ENCODE results near the gene GSE1. TPM values are rescaled to one million over a fixed set of nuclear protein-coding genes. Genes with fewer than 3 reads are reported as not detected.

GSE1 gene
- total and polyA plus RNA-seq, 2 of the 13 experiments (the other 11 are each of a cell fraction or from before 2014, with no cell fraction given), result 16.1 to 31.2 TPM

GRCh38 chr16:85609539-85609938 is 3.6 kb upstream of the GSE1 start:
- Histone ChIP-seq H3K79me2 (ENCODE audit: insufficient read depth, low read length) (peaks cover 6% of the 10 kb centered on the region), H3K4me1 (ENCODE audit: insufficient read depth, low read length) (peaks cover 17% of the 10 kb centered on the region), H3K27ac (ENCODE audit: extremely low read length, insufficient read depth, low read length) (no peak overlapping the region), H3K36me3 (replicated peaks in 1 of 2; ENCODE audit: control insufficient read depth in 1 of 2, insufficient read depth in 2 of 2, low read length in 2 of 2) (peaks cover 0 to 7% of the 10 kb centered on the region in 2 experiments; a peak in 1 of 5 replicates), H2AFZ (ENCODE audit: low read length) (no peak overlapping the region), H3K4me2 (ENCODE audit: low read depth, low read length) (no peak overlapping the region), H3K9me3 (ENCODE audit: low read length) (no peaks in the 10 kb centered on the region), H3K4me3 (replicated peaks in 1 of 3; ENCODE audit: insufficient read depth in 1 of 3, low read depth in 2 of 3, low read length in 3 of 3) (no peak overlapping the region), H3K9ac (ENCODE audit: insufficient read depth, low read depth, low read length) (no peak overlapping the region), H4K20me1 (ENCODE audit: insufficient read depth, low read length) (peaks cover 34% of the 10 kb centered on the region; the same call in 1 of the 2 replicates), H3K27me3 (ENCODE audit: control insufficient read depth in 1 of 2, insufficient read depth in 2 of 2, low read length in 2 of 2) (no peaks in the 10 kb centered on the region)
- in situ Hi-C loops (cut with HindIII; ENCODE audit: extremely low pct_ligation_motif_present, low pct_unique_long_range_greater_than_20kb), result loop anchor here (5.0 kb wide), 1 partner anchor 167 kb away; no protein-coding TSS in a partner anchor
- BruUV-seq (replicated peaks), result no TSS peak
- intact Hi-C loops (cut with micrococcal nuclease; ENCODE audit: unreplicated experiment), result no loop called here
- no peak for TF ChIP-seq NR2F1 (CRISPR knock-in tag; IDR thresholded peaks at IDR 0.05)
- TF ChIP-seq ZZZ3 (CRISPR knock-in tag; IDR thresholded peaks at IDR 0.05; ENCODE audit: borderline replicate concordance), result no peak
- no peak for TF ChIP-seq ZNF333 (CRISPR knock-in tag; IDR thresholded peaks at IDR 0.05; ENCODE audit: borderline replicate concordance)
- no peak for TF ChIP-seq TOPORS (CRISPR knock-in tag; IDR thresholded peaks at IDR 0.05)
- TF ChIP-seq ZFYVE20 (CRISPR knock-in tag; IDR thresholded peaks at IDR 0.05; ENCODE audit: borderline replicate concordance, low read depth), result no peak
- TF ChIP-seq IRX3 (CRISPR knock-in tag; IDR thresholded peaks at IDR 0.05; ENCODE audit: borderline replicate concordance, low read depth), result 0 out of 2 replicates have a peak, but pooled peaks have one; percentile 6
- 93% methylated on average over 7 of the region's 7 CpGs for WGBS (ENCODE audit: low lambda C conversion rate)
- CTCF ChIA-PET (ENCODE audit: low intra/inter-chr PET ratio, low total read pairs), result interaction anchor here (1.7 to 5.1 kb wide), 3 partner anchors 168 to 240 kb away, joined by 9 to 93 read pairs (median 12); no protein-coding TSS in a partner anchor
- POLR2A ChIA-PET, result interaction anchor here (0.7 kb wide), 1 partner anchor 52 kb away, joined by 3 read pairs; no protein-coding TSS in a partner anchor
- ATAC-seq (no peak), DNase-seq (ENCODE audit: low spot score) (no peak), FAIRE-seq (no peak)

GRCh38 chr16:85610059-85610445 is 3.1 kb upstream of the GSE1 start:
- H3K9ac ChIP-seq (ENCODE audit: insufficient read depth, low read depth, low read length), result no peak overlapping the region
- H3K9me3 ChIP-seq (ENCODE audit: low read length), result no peaks in the 10 kb centered on the region
- peak overlapping the region in 1 of 3 experiments; percentile 82; a peak in 1 of 6 replicates for H3K4me3 ChIP-seq (replicated peaks in 1 of 3; ENCODE audit: insufficient read depth in 1 of 3, low read depth in 2 of 3, low read length in 3 of 3)
- POLR2A ChIA-PET, result interaction anchor here (1.0 to 1.5 kb wide), 3 partner anchors 53 to 95 kb away, joined by 3 to 7 read pairs (median 3); no protein-coding TSS in a partner anchor
- in situ Hi-C loops (cut with HindIII; ENCODE audit: extremely low pct_ligation_motif_present, low pct_unique_long_range_greater_than_20kb), result no loop called here
- peaks cover 38% of the 10 kb centered on the region; the same call in 1 of the 2 replicates for H4K20me1 ChIP-seq (ENCODE audit: insufficient read depth, low read length)
- FAIRE-seq (no peak), DNase-seq (ENCODE audit: low spot score) (no peak), ATAC-seq (no peak)
- no peak overlapping the region for H3K27ac ChIP-seq (ENCODE audit: extremely low read length, insufficient read depth, low read length)
- CTCF ChIA-PET (ENCODE audit: low intra/inter-chr PET ratio, low total read pairs), result interaction anchor here (1.2 to 5.1 kb wide), 6 partner anchors 119 to 240 kb away, joined by 3 to 93 read pairs (median 10); no protein-coding TSS in a partner anchor
- H3K36me3 ChIP-seq (replicated peaks in 1 of 2; ENCODE audit: control insufficient read depth in 1 of 2, insufficient read depth in 2 of 2, low read length in 2 of 2), result peaks cover 0 to 7% of the 10 kb centered on the region in 2 experiments; a peak in 1 of 5 replicates
- WGBS (ENCODE audit: low lambda C conversion rate), result 55% methylated on average over 11 of the region's 11 CpGs
- no peaks in the 10 kb centered on the region for H3K27me3 ChIP-seq (ENCODE audit: control insufficient read depth in 1 of 2, insufficient read depth in 2 of 2, low read length in 2 of 2)
- peak overlapping the region; percentile 92 for H3K4me2 ChIP-seq (ENCODE audit: low read depth, low read length)
- H2AFZ ChIP-seq (ENCODE audit: low read length), result no peak overlapping the region
- H3K79me2 ChIP-seq (ENCODE audit: insufficient read depth, low read length), result peaks cover 11% of the 10 kb centered on the region
- intact Hi-C loops (cut with micrococcal nuclease; ENCODE audit: unreplicated experiment), result loop anchor here (1.0 to 10.0 kb wide), 7 partner anchors 53 to 215 kb away; no protein-coding TSS in a partner anchor
- BruUV-seq (replicated peaks), result no TSS peak
- peaks cover 18% of the 10 kb centered on the region for H3K4me1 ChIP-seq (ENCODE audit: insufficient read depth, low read length)
- TF ChIP-seq MTA3 (CRISPR knock-in tag; IDR thresholded peaks at IDR 0.05) (no peak), BRCA1 (CRISPR knock-in tag; IDR thresholded peaks at IDR 0.05) (no peak), GABPA (IDR thresholded peaks at IDR 0.05; ENCODE audit: low read depth, low read length) (0 out of 2 replicates have a peak, but pooled peaks have one; percentile 5), GABPA (CRISPR knock-in tag; IDR thresholded peaks at IDR 0.05; ENCODE audit: low read depth) (no peak), TEAD2 (CRISPR knock-in tag; IDR thresholded peaks at IDR 0.05) (0 out of 2 replicates have a peak, but pooled peaks have one; percentile 13), SP2 (CRISPR knock-in tag; IDR thresholded peaks at IDR 0.05) (no peak)
- TF ChIP-seq, protein P1, sequence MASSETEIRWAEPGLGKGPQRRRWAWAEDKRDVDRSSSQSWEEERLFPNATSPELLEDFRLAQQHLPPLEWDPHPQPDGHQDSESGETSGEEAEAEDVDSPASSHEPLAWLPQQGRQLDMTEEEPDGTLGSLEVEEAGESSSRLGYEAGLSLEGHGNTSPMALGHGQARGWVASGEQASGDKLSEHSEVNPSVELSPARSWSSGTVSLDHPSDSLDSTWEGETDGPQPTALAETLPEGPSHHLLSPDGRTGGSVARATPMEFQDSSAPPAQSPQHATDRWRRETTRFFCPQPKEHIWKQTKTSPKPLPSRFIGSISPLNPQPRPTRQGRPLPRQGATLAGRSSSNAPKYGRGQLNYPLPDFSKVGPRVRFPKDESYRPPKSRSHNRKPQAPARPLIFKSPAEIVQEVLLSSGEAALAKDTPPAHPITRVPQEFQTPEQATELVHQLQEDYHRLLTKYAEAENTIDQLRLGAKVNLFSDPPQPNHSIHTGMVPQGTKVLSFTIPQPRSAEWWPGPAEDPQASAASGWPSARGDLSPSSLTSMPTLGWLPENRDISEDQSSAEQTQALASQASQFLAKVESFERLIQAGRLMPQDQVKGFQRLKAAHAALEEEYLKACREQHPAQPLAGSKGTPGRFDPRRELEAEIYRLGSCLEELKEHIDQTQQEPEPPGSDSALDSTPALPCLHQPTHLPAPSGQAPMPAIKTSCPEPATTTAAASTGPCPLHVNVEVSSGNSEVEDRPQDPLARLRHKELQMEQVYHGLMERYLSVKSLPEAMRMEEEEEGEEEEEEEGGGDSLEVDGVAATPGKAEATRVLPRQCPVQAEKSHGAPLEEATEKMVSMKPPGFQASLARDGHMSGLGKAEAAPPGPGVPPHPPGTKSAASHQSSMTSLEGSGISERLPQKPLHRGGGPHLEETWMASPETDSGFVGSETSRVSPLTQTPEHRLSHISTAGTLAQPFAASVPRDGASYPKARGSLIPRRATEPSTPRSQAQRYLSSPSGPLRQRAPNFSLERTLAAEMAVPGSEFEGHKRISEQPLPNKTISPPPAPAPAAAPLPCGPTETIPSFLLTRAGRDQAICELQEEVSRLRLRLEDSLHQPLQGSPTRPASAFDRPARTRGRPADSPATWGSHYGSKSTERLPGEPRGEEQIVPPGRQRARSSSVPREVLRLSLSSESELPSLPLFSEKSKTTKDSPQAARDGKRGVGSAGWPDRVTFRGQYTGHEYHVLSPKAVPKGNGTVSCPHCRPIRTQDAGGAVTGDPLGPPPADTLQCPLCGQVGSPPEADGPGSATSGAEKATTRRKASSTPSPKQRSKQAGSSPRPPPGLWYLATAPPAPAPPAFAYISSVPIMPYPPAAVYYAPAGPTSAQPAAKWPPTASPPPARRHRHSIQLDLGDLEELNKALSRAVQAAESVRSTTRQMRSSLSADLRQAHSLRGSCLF (CRISPR knock-in tag; IDR thresholded peaks at IDR 0.05; ENCODE audit: borderline replicate concordance), result 0 out of 2 replicates have a peak, but pooled peaks have one; percentile 1
